ENCODE measurements around the gene BBS4. TPM values are rescaled to one million over a fixed set of nuclear protein-coding genes. Genes with fewer than 3 reads are reported as not detected.
A peak's percentile ranks its signal among the peaks of the same experiment; 100 is the strongest.
"Not testable (repeated sequence)": the region's sequence is repeated elsewhere in the genome, so short reads cannot be mapped to it uniquely, and the experiment has no call there.

The BBS4 gene
- total RNA-seq, 1 donor from 2014 or later, result 17.7 TPM

DNA sequence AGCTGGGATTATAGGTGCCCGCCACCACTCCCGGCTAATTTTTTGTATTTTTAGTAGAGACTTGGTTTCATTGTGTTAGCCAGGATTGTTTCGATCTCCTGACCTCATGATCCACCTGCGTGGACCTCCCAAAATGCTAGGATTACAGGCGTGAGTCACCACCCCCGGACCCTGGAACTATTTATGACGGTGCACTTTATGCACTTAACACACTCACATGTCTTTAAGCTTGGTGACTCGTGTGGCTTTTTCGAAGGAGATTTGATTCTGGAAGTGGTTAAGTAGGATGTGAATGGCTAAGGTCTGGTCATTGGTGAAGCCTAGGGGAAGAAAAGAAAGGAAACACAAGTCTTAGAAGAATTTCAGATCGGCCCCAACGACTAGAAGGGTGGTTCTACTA lies 20.3 kb downstream of the BBS4 start:
- H3K27me3 Mint-ChIP-seq (ENCODE audit: low read depth, unreplicated experiment), result no peaks in the 10 kb centered on the region
- H3K27ac Mint-ChIP-seq (ENCODE audit: unreplicated experiment), result no peak overlapping the region
- TF ChIP-seq, protein P1, sequence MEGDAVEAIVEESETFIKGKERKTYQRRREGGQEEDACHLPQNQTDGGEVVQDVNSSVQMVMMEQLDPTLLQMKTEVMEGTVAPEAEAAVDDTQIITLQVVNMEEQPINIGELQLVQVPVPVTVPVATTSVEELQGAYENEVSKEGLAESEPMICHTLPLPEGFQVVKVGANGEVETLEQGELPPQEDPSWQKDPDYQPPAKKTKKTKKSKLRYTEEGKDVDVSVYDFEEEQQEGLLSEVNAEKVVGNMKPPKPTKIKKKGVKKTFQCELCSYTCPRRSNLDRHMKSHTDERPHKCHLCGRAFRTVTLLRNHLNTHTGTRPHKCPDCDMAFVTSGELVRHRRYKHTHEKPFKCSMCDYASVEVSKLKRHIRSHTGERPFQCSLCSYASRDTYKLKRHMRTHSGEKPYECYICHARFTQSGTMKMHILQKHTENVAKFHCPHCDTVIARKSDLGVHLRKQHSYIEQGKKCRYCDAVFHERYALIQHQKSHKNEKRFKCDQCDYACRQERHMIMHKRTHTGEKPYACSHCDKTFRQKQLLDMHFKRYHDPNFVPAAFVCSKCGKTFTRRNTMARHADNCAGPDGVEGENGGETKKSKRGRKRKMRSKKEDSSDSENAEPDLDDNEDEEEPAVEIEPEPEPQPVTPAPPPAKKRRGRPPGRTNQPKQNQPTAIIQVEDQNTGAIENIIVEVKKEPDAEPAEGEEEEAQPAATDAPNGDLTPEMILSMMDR (IDR thresholded peaks at IDR 0.05; ENCODE audit: insufficient read depth, low read depth, low read length), result no peak
- TF ChIP-seq EZH2 (IDR thresholded peaks at IDR 0.05; ENCODE audit: insufficient read depth, low read length), result no peak

DNA sequence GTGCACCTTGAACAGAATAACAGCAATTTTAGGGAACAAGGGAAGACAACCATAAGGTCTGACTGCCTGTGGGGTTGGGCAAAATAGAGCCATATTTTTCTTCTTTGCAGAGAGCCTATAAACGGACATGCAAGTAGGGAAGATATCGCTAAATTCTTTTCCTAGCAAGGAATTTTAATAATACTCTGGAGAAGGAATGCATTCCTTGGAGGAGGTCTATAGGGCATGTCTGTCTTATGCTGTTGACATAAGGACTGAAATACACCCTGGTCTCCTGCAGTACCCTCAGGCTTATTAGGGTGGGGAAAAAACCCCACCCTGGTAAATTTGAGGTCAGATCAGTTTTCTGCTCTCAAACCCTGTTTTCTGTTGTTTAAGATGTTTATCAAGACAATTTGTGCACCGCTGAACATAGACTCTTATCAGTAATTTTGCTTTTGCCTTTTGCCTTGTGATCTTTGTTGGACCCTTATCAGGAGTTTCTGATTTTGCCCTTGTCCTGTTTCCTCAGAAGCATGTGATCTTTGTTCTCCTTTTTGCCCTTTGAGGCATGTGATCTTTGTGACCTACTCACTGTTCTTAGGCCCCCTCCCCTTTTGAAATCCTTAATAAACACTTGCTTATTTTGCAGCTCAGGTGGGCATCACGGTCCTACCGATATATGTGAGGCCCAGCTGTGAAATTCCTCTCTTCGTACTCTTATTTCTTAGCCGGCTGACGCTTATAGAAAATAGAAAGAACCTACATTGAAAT lies 22.7 kb downstream of the BBS4 start:
- H3K9me3 ChIP-seq (ENCODE audit: insufficient read depth, low read depth, low read length); H3K9me3 Mint-ChIP-seq (ENCODE audit: unreplicated experiment); H2AFZ ChIP-seq (ENCODE audit: low read depth, low read length); H3K4me2 ChIP-seq (ENCODE audit: low read length); H3K27ac Mint-ChIP-seq (ENCODE audit: unreplicated experiment); H3K36me3 ChIP-seq (ENCODE audit: insufficient read depth, low read length); H4K20me1 ChIP-seq (ENCODE audit: insufficient read depth, low read length); H3K4me3 Mint-ChIP-seq (ENCODE audit: unreplicated experiment); H3K4me1 ChIP-seq (ENCODE audit: insufficient read depth, low read length); H3K27ac ChIP-seq (ENCODE audit: low read depth, low read length); H3K27me3 ChIP-seq (ENCODE audit: insufficient read depth, low read length); FAIRE-seq; H3K79me2 ChIP-seq (ENCODE audit: insufficient read depth, low read length); H3K27me3 Mint-ChIP-seq (ENCODE audit: low read depth, unreplicated experiment); H3K9ac ChIP-seq (ENCODE audit: low read length); DNase-seq (ENCODE audit: low read depth); H3K36me3 Mint-ChIP-seq (ENCODE audit: low read depth, unreplicated experiment); H3K4me3 ChIP-seq (ENCODE audit: insufficient read depth, low read depth, low read length): not testable (repeated sequence)
- H3K4me1 Mint-ChIP-seq (ENCODE audit: low read depth, unreplicated experiment), result peaks cover 12% of the 10 kb centered on the region

More for the DNA sequence above, 20.3 kb downstream of the BBS4 start:
- H3K27ac ChIP-seq (ENCODE audit: low read depth, low read length), result no peak overlapping the region
- no peak overlapping the region for H3K4me2 ChIP-seq (ENCODE audit: low read length)
- FAIRE-seq (no peak), DNase-seq (ENCODE audit: low read depth) (peak; percentile 38)
- no peaks in the 10 kb centered on the region for H3K36me3 ChIP-seq (ENCODE audit: insufficient read depth, low read length)
- H3K79me2 ChIP-seq (ENCODE audit: insufficient read depth, low read length), result peaks cover 3% of the 10 kb centered on the region
- peaks cover 4% of the 10 kb centered on the region for H3K36me3 Mint-ChIP-seq (ENCODE audit: low read depth, unreplicated experiment)
- no peak overlapping the region for H2AFZ ChIP-seq (ENCODE audit: low read depth, low read length)
- H3K9me3 Mint-ChIP-seq (ENCODE audit: unreplicated experiment), result no peaks in the 10 kb centered on the region
- H3K4me1 Mint-ChIP-seq (ENCODE audit: low read depth, unreplicated experiment), result peaks cover 12% of the 10 kb centered on the region
- H3K27me3 ChIP-seq (ENCODE audit: insufficient read depth, low read length), result no peaks in the 10 kb centered on the region
- no peaks in the 10 kb centered on the region for H3K9me3 ChIP-seq (ENCODE audit: insufficient read depth, low read depth, low read length)
- H3K4me3 ChIP-seq (ENCODE audit: insufficient read depth, low read depth, low read length), result no peak overlapping the region
- no peaks in the 10 kb centered on the region for H3K4me1 ChIP-seq (ENCODE audit: insufficient read depth, low read length)
- no peak overlapping the region for H3K4me3 Mint-ChIP-seq (ENCODE audit: unreplicated experiment)
- no peak overlapping the region for H3K9ac ChIP-seq (ENCODE audit: low read length)
- H4K20me1 ChIP-seq (ENCODE audit: insufficient read depth, low read length), result peaks cover 7% of the 10 kb centered on the region

DNA sequence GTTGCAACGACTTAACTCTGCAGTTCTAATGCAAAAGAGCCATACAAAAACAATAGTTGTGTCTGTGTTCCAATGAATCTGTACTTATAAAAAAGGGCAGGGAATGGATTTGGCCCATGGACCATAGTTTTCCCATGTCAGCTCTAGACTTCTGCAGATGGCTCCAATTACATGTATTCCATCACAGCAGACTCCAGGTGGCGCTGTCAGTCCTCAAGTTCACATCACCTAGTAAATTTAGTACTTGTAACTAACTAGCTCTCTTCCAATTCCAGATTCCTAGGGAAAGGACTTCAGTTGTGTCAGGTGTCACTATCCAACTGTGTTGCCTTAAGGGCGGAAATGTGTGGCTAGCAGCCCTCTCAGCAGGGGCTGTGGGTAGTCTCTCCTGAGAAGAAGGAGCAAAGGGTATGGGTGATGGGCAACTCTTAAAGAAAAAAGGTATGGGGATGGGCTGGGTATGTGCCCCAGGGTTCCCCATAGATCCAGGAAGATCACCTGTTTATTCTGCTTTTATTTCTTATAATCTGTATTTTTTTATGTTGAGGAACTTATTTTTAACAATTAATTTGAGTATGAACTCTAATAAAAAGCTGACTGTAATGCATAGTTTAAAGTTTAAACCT lies 36.2 kb downstream of the BBS4 start:
- H3K4me2 ChIP-seq (ENCODE audit: low read length), result no peak overlapping the region
- H3K4me1 ChIP-seq (ENCODE audit: insufficient read depth, low read length), result no peaks in the 10 kb centered on the region
- no peaks in the 10 kb centered on the region for H3K79me2 ChIP-seq (ENCODE audit: insufficient read depth, low read length)
- TF ChIP-seq, protein P1 (IDR thresholded peaks at IDR 0.05; ENCODE audit: insufficient read depth, low read depth, low read length), result peak; percentile 90
- no peak for TF ChIP-seq EZH2 (IDR thresholded peaks at IDR 0.05; ENCODE audit: insufficient read depth, low read length)
- Mint-ChIP-seq H3K9me3 (ENCODE audit: unreplicated experiment) (no peaks in the 10 kb centered on the region), H3K27me3 (ENCODE audit: low read depth, unreplicated experiment) (no peaks in the 10 kb centered on the region), H3K36me3 (ENCODE audit: low read depth, unreplicated experiment) (peaks cover 7% of the 10 kb centered on the region), H3K4me1 (ENCODE audit: low read depth, unreplicated experiment) (no peaks in the 10 kb centered on the region), H3K27ac (ENCODE audit: unreplicated experiment) (no peak overlapping the region), H3K4me3 (ENCODE audit: unreplicated experiment) (no peak overlapping the region)
- no peaks in the 10 kb centered on the region for H3K27me3 ChIP-seq (ENCODE audit: insufficient read depth, low read length)
- no peak overlapping the region for H3K4me3 ChIP-seq (ENCODE audit: insufficient read depth, low read depth, low read length)
- no peak overlapping the region for H3K27ac ChIP-seq (ENCODE audit: low read depth, low read length)
- H3K9me3 ChIP-seq (ENCODE audit: insufficient read depth, low read depth, low read length), result no peaks in the 10 kb centered on the region
- H4K20me1 ChIP-seq (ENCODE audit: insufficient read depth, low read length), result no peaks in the 10 kb centered on the region
- DNase-seq (ENCODE audit: low read depth) (peak; percentile 45), FAIRE-seq (peak; percentile 77)
- H3K9ac ChIP-seq (ENCODE audit: low read length), result no peak overlapping the region
- no peak overlapping the region for H2AFZ ChIP-seq (ENCODE audit: low read depth, low read length)
- no peaks in the 10 kb centered on the region for H3K36me3 ChIP-seq (ENCODE audit: insufficient read depth, low read length)

Data from astrocyte (in vitro differentiated cells and primary cell).